BE2C (cell line): ENCODE data around the gene TSGA10.

Experiments used
- DNase-seq: peaks from one replicate; pipeline ENCODE4 v3.0.0-alpha.2; 2020
- H3K27me3 ChIP-seq: fragments of 250-450 bp; sonication (Bioruptor Pico); 2 replicates; pipeline ENCODE4 v1.5.1; 2020; ENCODE audit warnings: mild to moderate bottlenecking
- H3K36me3 ChIP-seq: fragments of 250-450 bp; sonication (Bioruptor Pico); 2 replicates; pipeline ENCODE4 v1.5.1; 2020; ENCODE audit warnings: mild to moderate bottlenecking
- H3K4me1 ChIP-seq: fragments of 250-450 bp; sonication (Bioruptor Pico); 2 replicates; pipeline ENCODE4 v1.5.1; 2020
- H3K4me3 ChIP-seq: 2 replicates; pipeline ENCODE4 v1.5.1; 2011; ENCODE audit warnings: low read depth, low read length
- H3K9me3 ChIP-seq: fragments of 250-450 bp; sonication (Bioruptor Pico); 2 replicates; pipeline ENCODE4 v1.5.1; 2020
- CTCF ChIP-seq: IDR thresholded peaks from 2 replicates; pipeline ENCODE4 v1.5.1; 2012; ENCODE audit warnings: mild to moderate bottlenecking, low read depth, low read length

The TSGA10 gene

GRCh38 chr2:99096728-99097127 lies 58.0 kb downstream of the TSGA10 start:
- TF ChIP-seq CTCF = no peak
- DNase-seq = no peak
- no peaks in the 10 kb centered on the region for H3K36me3 ChIP-seq
- H3K4me3 ChIP-seq = no peak overlapping the region
- no peaks in the 10 kb centered on the region for H3K9me3 ChIP-seq
- H3K4me1 ChIP-seq = no peaks in the 10 kb centered on the region
- H3K27me3 ChIP-seq = no peaks in the 10 kb centered on the region

GRCh38 chr2:99088017-99088416 lies 66.7 kb downstream of the TSGA10 start:
- TF ChIP-seq CTCF = no peak
- Histone ChIP-seq H3K27me3 (no peaks in the 10 kb centered on the region), H3K4me1 (no peaks in the 10 kb centered on the region), H3K36me3 (no peaks in the 10 kb centered on the region), H3K9me3 (no peaks in the 10 kb centered on the region), H3K4me3 (no peak overlapping the region)
- no peak for DNase-seq

GRCh38 chr2:99086385-99086784 lies 68.4 kb downstream of the TSGA10 start:
- no peak for DNase-seq
- H3K27me3 ChIP-seq = no peaks in the 10 kb centered on the region
- H3K36me3 ChIP-seq = no peaks in the 10 kb centered on the region
- no peak overlapping the region for H3K4me3 ChIP-seq
- H3K9me3 ChIP-seq = no peaks in the 10 kb centered on the region
- no peak for TF ChIP-seq CTCF
- no peaks in the 10 kb centered on the region for H3K4me1 ChIP-seq

GRCh38 chr2:99085421-99085820 lies 69.3 kb downstream of the TSGA10 start:
- Histone ChIP-seq H3K9me3 (no peaks in the 10 kb centered on the region), H3K4me3 (no peak overlapping the region), H3K27me3 (no peaks in the 10 kb centered on the region; the same call in 1 of the 2 replicates), H3K36me3 (no peaks in the 10 kb centered on the region), H3K4me1 (no peaks in the 10 kb centered on the region)
- TF ChIP-seq CTCF = peak; percentile 20
- no peak for DNase-seq

GRCh38 chr2:99084256-99084655 lies 70.5 kb downstream of the TSGA10 start:
- H3K4me1 ChIP-seq = no peaks in the 10 kb centered on the region
- H3K36me3 ChIP-seq = no peaks in the 10 kb centered on the region
- H3K4me3 ChIP-seq = no peak overlapping the region
- H3K9me3 ChIP-seq = no peaks in the 10 kb centered on the region
- no peak for DNase-seq
- TF ChIP-seq CTCF = no peak
- H3K27me3 ChIP-seq = no peaks in the 10 kb centered on the region; the same call in 1 of the 2 replicates

GRCh38 chr2:99081891-99082290 lies 72.9 kb downstream of the TSGA10 start:
- H3K9me3 ChIP-seq = no peaks in the 10 kb centered on the region
- DNase-seq = no peak
- H3K27me3 ChIP-seq = no peaks in the 10 kb centered on the region; the same call in 1 of the 2 replicates
- TF ChIP-seq CTCF = no peak
- H3K4me3 ChIP-seq = no peak overlapping the region
- H3K36me3 ChIP-seq = no peaks in the 10 kb centered on the region
- no peaks in the 10 kb centered on the region for H3K4me1 ChIP-seq
